ENCODE measurements around the gene CCDC32.

The CCDC32 gene

GRCh38 chr15:40511472-40512133 lies 53.2 kb downstream of the CCDC32 start:
- DNase-seq, result no peak

- DNase-seq, result no peak
Measured at GRCh38 chr15:40511093-40511471, 53.8 kb downstream of the CCDC32 start.

- DNase-seq, result no peak
Measured at GRCh38 chr15:40510201-40510600, 54.6 kb downstream of the CCDC32 start.

GRCh38 chr15:40508216-40508615 lies 56.6 kb downstream of the CCDC32 start:
- no peak for DNase-seq

GRCh38 chr15:40506964-40507571 lies 57.8 kb downstream of the CCDC32 start:
- peak; percentile 51 for DNase-seq
